ENCODE data around the gene EEF1AKMT3. TPM values are rescaled to one million over a fixed set of nuclear protein-coding genes. Genes with fewer than 3 reads are reported as not detected.

EEF1AKMT3 gene
- polyA plus RNA-seq, 1 donor (not counting 4 experiments of a cell fraction or from before 2014, with no cell fraction given): 7.7 TPM

DNA sequence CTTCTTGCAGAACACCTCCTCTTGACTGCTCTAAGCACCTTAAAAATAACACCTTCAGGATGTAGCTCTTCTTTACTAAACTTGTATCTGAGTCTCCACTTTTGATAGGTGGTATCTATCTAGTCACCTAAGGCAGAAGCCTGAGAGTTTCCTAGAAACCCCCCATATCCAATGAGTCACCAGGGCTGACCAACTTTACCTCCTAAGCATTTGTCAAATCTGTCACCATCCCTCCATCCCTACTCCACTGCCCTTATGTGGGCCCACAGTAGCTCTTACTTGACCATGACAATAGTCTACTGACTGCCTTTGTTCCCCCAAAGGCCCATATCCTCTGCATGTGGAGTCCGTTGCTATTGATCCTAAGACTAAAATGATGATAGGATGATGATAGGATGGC, 30.2 kb downstream of the EEF1AKMT3 start:
- H2AFZ ChIP-seq (ENCODE audit: control insufficient read depth, low read length): no peak overlapping the region

DNA sequence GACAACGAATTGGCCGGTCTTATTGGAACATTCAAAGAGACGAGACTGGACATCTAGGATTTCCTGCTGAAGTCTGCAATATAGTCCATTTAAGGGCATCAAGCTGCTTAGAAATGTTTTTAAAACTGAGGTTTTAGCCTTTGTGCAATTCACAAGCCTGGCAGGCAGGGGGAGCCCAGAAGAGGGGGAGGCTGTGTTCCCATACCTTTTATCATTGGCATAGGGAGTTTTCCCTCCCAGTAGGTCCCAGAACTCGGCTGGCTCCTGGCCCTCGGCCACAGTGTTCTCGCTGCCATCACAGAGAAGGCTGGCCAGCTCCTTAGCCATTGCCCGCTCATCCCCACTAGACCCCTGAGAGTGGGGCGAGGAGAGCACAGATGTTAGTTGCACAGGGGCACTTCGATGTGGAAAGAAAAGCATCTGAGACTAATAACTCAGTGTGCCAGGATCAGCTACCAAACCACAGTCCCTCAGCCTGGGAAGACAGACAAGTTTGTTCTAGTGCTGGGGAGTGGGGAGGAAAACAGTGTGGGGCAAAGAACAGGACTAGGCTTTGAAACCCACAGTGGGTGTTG, 31.0 kb downstream of the EEF1AKMT3 start:
- H3K4me3 ChIP-seq (ENCODE audit: control insufficient read depth in 2 of 3, extremely low read depth in 1 of 3, insufficient read depth in 2 of 3, low read depth in 1 of 3, low read length in 3 of 3): no peak overlapping the region

More for the DNA sequence above, 30.2 kb downstream of the EEF1AKMT3 start:
- H3K4me3 ChIP-seq (ENCODE audit: control insufficient read depth in 2 of 3, extremely low read depth in 1 of 3, insufficient read depth in 2 of 3, low read depth in 1 of 3, low read length in 3 of 3): no peak overlapping the region
- no peaks in the 10 kb centered on the region for H4K20me1 ChIP-seq (ENCODE audit: control insufficient read depth, extremely low read depth, insufficient read depth, low read length)
- no peak for DNase-seq (ENCODE audit: low read depth, low spot score)
- no peak for FAIRE-seq
- H3K9ac ChIP-seq (ENCODE audit: control insufficient read depth, extremely low read depth, insufficient read depth, low read length): no peak overlapping the region
- peaks cover 6 to 22% of the 10 kb centered on the region in 2 experiments for H3K36me3 ChIP-seq (ENCODE audit: control insufficient read depth in 2 of 2, extremely low read depth in 1 of 2, insufficient read depth in 2 of 2, low read length in 2 of 2)
- no peaks in the 10 kb centered on the region for H3K4me1 ChIP-seq (ENCODE audit: control insufficient read depth, extremely low read depth, insufficient read depth, low read length)
- no peaks in the 10 kb centered on the region for H3K9me3 ChIP-seq (ENCODE audit: control insufficient read depth, low read depth, low read length)
- no peak overlapping the region for H3K4me2 ChIP-seq (ENCODE audit: control insufficient read depth, extremely low read depth, insufficient read depth, low read depth, low read length)
- no peaks in the 10 kb centered on the region for H3K27me3 ChIP-seq (ENCODE audit: control insufficient read depth, extremely low read depth, insufficient read depth, low read length)
- no peak overlapping the region for H3K27ac ChIP-seq (ENCODE audit: control insufficient read depth, insufficient read depth, low read length)
- H3K79me2 ChIP-seq (ENCODE audit: control insufficient read depth, insufficient read depth, low read length): no peaks in the 10 kb centered on the region
- dilution Hi-C loops (cut with MboI; ENCODE audit: extremely low pct_ligation_motif_present, low sequenced_read_pairs): no loop called here
- TF ChIP-seq EZH2 (IDR thresholded peaks at IDR 0.05; ENCODE audit: low read length): no peak
- TF ChIP-seq, protein P1, sequence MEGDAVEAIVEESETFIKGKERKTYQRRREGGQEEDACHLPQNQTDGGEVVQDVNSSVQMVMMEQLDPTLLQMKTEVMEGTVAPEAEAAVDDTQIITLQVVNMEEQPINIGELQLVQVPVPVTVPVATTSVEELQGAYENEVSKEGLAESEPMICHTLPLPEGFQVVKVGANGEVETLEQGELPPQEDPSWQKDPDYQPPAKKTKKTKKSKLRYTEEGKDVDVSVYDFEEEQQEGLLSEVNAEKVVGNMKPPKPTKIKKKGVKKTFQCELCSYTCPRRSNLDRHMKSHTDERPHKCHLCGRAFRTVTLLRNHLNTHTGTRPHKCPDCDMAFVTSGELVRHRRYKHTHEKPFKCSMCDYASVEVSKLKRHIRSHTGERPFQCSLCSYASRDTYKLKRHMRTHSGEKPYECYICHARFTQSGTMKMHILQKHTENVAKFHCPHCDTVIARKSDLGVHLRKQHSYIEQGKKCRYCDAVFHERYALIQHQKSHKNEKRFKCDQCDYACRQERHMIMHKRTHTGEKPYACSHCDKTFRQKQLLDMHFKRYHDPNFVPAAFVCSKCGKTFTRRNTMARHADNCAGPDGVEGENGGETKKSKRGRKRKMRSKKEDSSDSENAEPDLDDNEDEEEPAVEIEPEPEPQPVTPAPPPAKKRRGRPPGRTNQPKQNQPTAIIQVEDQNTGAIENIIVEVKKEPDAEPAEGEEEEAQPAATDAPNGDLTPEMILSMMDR (optimal IDR thresholded peaks at IDR 0.05 in 1 of 3, IDR thresholded peaks at IDR 0.05 in 1 of 3, conservative IDR thresholded peaks at IDR 0.05 in 1 of 3; ENCODE audit: extremely low read depth in 1 of 3, insufficient read depth in 2 of 3, low read length in 3 of 3): no peak
- no peaks in the 10 kb centered on the region for H3K9me1 ChIP-seq (ENCODE audit: control insufficient read depth, extremely low read depth, insufficient read depth, low read length)

More for the DNA sequence above, 31.0 kb downstream of the EEF1AKMT3 start:
- H3K27me3 ChIP-seq (ENCODE audit: control insufficient read depth, extremely low read depth, insufficient read depth, low read length): no peaks in the 10 kb centered on the region
- H2AFZ ChIP-seq (ENCODE audit: control insufficient read depth, low read length): peak overlapping the region; percentile 43
- no peak overlapping the region for H3K4me2 ChIP-seq (ENCODE audit: control insufficient read depth, extremely low read depth, insufficient read depth, low read depth, low read length)
- H3K9me3 ChIP-seq (ENCODE audit: control insufficient read depth, low read depth, low read length): no peaks in the 10 kb centered on the region
- H3K79me2 ChIP-seq (ENCODE audit: control insufficient read depth, insufficient read depth, low read length): no peaks in the 10 kb centered on the region
- H3K36me3 ChIP-seq (ENCODE audit: control insufficient read depth in 2 of 2, extremely low read depth in 1 of 2, insufficient read depth in 2 of 2, low read length in 2 of 2): peaks cover 3 to 27% of the 10 kb centered on the region in 2 experiments
- FAIRE-seq (peak; percentile 39), DNase-seq (ENCODE audit: low read depth, low spot score) (no peak)
- TF ChIP-seq EZH2 (IDR thresholded peaks at IDR 0.05; ENCODE audit: low read length): no peak
- TF ChIP-seq, protein P1 (optimal IDR thresholded peaks at IDR 0.05 in 1 of 3, IDR thresholded peaks at IDR 0.05 in 1 of 3, conservative IDR thresholded peaks at IDR 0.05 in 1 of 3; ENCODE audit: extremely low read depth in 1 of 3, insufficient read depth in 2 of 3, low read length in 3 of 3): peak; percentile 74 to 90 (median 87)
- no peaks in the 10 kb centered on the region for H3K9me1 ChIP-seq (ENCODE audit: control insufficient read depth, extremely low read depth, insufficient read depth, low read length)
- no peaks in the 10 kb centered on the region for H3K4me1 ChIP-seq (ENCODE audit: control insufficient read depth, extremely low read depth, insufficient read depth, low read length)
- H3K9ac ChIP-seq (ENCODE audit: control insufficient read depth, extremely low read depth, insufficient read depth, low read length): no peak overlapping the region
- dilution Hi-C loops (cut with MboI; ENCODE audit: extremely low pct_ligation_motif_present, low sequenced_read_pairs): no loop called here
- no peak overlapping the region for H3K27ac ChIP-seq (ENCODE audit: control insufficient read depth, insufficient read depth, low read length)
- no peaks in the 10 kb centered on the region for H4K20me1 ChIP-seq (ENCODE audit: control insufficient read depth, extremely low read depth, insufficient read depth, low read length)
